ENCODE measurements around the gene FBXO36. TPM values are rescaled to one million over a fixed set of nuclear protein-coding genes. Genes with fewer than 3 reads are reported as not detected.
A peak's percentile ranks its signal among the peaks of the same experiment; 100 is the strongest.

The FBXO36 gene
- total RNA-seq, 1 experiment from 2014 or later, result 3.6 TPM

DNA sequence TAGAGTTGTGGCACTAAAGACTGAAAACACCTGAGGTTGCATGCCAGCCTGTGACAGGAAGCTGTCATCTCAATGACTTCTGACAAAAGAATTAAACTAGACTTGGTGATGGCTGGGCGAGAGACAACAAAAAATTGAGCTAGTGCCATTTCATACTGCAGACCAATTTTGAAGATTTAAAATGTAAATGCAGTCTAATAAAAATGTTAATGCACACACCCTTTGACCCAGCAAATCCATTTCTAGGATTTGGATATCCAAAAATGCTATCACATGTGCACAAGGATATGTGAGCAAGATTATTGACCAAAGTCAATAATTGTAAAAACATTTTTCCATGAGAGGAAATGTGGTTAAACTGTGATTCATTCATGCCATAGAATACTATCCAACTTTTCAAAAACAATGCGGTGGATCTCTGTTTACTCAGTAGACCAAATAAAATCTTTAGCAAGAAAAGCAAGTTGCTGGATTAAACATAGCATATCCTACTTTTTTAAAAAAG, 5.6 kb downstream of the FBXO36 start:
- Histone ChIP-seq H4K20me1 (ENCODE audit: low read length) (no peaks in the 10 kb centered on the region), H3K4me3 (ENCODE audit: low read length) (peak overlapping the region; percentile 56; the same call in 1 of the 2 replicates), H2AFZ (ENCODE audit: low read length) (no peak overlapping the region), H3K9me2 (replicated peaks; ENCODE audit: low read length) (no peaks in the 10 kb centered on the region), H3K27me3 (ENCODE audit: low read length) (no peaks in the 10 kb centered on the region), H3K79me2 (ENCODE audit: low read length) (peaks cover 16% of the 10 kb centered on the region), H3K4me2 (ENCODE audit: low read length) (peak overlapping the region; percentile 82), H3K36me3 (ENCODE audit: low read depth, low read length) (no peaks in the 10 kb centered on the region), H3K27ac (ENCODE audit: low read length) (peak overlapping the region; percentile 83), H3F3A (ENCODE audit: low read length, unreplicated experiment) (peaks cover 15% of the 10 kb centered on the region), H3K9ac (ENCODE audit: low read length) (peak overlapping the region; percentile 41), H3K9me3 (ENCODE audit: low read length) (no peaks in the 10 kb centered on the region), H3K4me1 (ENCODE audit: insufficient read depth, low read length) (peaks cover 48% of the 10 kb centered on the region)
- ChIA-PET POLR2A (ENCODE audit: unreplicated experiment) (interaction anchor here (0.6 to 0.7 kb wide), 2 partner anchors 91 to 132 kb away, joined by 3 to 11 read pairs; no protein-coding TSS in a partner anchor), CTCF (interaction anchor here (1.4 kb wide), 1 partner anchor 147 kb away, joined by 4 read pairs; no protein-coding TSS in a partner anchor)
- intact Hi-C loops (cut with micrococcal nuclease), result loop anchor here (5.0 kb wide), 2 partner anchors 79 to 139 kb away; partner anchors contain the start of gene SLC16A14
- TF ChIP-seq, protein P1, sequence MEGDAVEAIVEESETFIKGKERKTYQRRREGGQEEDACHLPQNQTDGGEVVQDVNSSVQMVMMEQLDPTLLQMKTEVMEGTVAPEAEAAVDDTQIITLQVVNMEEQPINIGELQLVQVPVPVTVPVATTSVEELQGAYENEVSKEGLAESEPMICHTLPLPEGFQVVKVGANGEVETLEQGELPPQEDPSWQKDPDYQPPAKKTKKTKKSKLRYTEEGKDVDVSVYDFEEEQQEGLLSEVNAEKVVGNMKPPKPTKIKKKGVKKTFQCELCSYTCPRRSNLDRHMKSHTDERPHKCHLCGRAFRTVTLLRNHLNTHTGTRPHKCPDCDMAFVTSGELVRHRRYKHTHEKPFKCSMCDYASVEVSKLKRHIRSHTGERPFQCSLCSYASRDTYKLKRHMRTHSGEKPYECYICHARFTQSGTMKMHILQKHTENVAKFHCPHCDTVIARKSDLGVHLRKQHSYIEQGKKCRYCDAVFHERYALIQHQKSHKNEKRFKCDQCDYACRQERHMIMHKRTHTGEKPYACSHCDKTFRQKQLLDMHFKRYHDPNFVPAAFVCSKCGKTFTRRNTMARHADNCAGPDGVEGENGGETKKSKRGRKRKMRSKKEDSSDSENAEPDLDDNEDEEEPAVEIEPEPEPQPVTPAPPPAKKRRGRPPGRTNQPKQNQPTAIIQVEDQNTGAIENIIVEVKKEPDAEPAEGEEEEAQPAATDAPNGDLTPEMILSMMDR (conservative IDR thresholded peaks at IDR 0.05; ENCODE audit: low read depth, low read length), result no peak
- TF ChIP-seq EZH2phosphoT487 (IDR thresholded peaks at IDR 0.05; ENCODE audit: borderline replicate concordance, low read length) (no peak), EZH2 (IDR thresholded peaks at IDR 0.05; ENCODE audit: low read length, unreplicated experiment) (no peak)
- DNase-seq (peak; percentile 93), ATAC-seq (peak; percentile 77)
- BruUV-seq (replicated peaks), result no TSS peak

DNA sequence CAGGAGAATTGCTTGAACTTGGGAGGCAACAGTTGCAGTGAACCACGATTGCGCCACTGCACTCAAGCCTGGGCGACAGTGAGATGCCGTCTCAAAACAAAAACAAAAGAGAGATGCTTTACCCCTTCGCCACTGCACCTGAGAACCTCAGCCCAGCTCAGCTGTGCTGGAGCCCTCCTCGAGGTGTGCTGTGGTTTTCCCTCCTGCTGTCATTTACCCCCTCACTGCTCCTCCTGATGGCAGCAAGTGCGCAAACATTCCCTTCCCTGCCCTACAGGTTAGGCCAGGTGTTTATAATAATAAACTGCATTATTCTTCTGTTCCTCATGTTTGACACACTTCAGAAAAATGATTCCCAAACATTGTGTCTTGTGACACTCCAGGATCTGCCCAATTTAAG, 8.4 kb downstream of the FBXO36 start:
- peak; percentile 16; the same call in 1 of the 2 replicates for ATAC-seq
- ChIA-PET POLR2A (ENCODE audit: unreplicated experiment) (no interaction called here), CTCF (no interaction called here)
- no TSS peak for BruUV-seq (replicated peaks)
- H2AFZ ChIP-seq (ENCODE audit: low read length), result no peak overlapping the region
- H3K27me3 ChIP-seq (ENCODE audit: low read length), result no peaks in the 10 kb centered on the region
- H3F3A ChIP-seq (ENCODE audit: low read length, unreplicated experiment), result peaks cover 15% of the 10 kb centered on the region
- peaks cover 44% of the 10 kb centered on the region for H3K4me1 ChIP-seq (ENCODE audit: insufficient read depth, low read length)
- peak; percentile 80 for DNase-seq
- H3K9ac ChIP-seq (ENCODE audit: low read length), result no peak overlapping the region
- no peaks in the 10 kb centered on the region for H4K20me1 ChIP-seq (ENCODE audit: low read length)
- H3K4me2 ChIP-seq (ENCODE audit: low read length), result peak overlapping the region; percentile 33
- no peaks in the 10 kb centered on the region for H3K36me3 ChIP-seq (ENCODE audit: low read depth, low read length)
- H3K9me2 ChIP-seq (replicated peaks; ENCODE audit: low read length), result no peaks in the 10 kb centered on the region
- TF ChIP-seq, protein P1 (conservative IDR thresholded peaks at IDR 0.05; ENCODE audit: low read depth, low read length), result 0 out of 2 replicates have a peak, but pooled peaks have one; percentile 23
- no peak for TF ChIP-seq EZH2phosphoT487 (IDR thresholded peaks at IDR 0.05; ENCODE audit: borderline replicate concordance, low read length)
- TF ChIP-seq EZH2 (IDR thresholded peaks at IDR 0.05; ENCODE audit: low read length, unreplicated experiment), result no peak
- no peaks in the 10 kb centered on the region for H3K9me3 ChIP-seq (ENCODE audit: low read length)
- no peaks in the 10 kb centered on the region for H3K79me2 ChIP-seq (ENCODE audit: low read length)
- H3K27ac ChIP-seq (ENCODE audit: low read length), result peak overlapping the region; percentile 45
- intact Hi-C loops (cut with micrococcal nuclease), result no loop called here
- no peak overlapping the region for H3K4me3 ChIP-seq (ENCODE audit: low read length)

DNA sequence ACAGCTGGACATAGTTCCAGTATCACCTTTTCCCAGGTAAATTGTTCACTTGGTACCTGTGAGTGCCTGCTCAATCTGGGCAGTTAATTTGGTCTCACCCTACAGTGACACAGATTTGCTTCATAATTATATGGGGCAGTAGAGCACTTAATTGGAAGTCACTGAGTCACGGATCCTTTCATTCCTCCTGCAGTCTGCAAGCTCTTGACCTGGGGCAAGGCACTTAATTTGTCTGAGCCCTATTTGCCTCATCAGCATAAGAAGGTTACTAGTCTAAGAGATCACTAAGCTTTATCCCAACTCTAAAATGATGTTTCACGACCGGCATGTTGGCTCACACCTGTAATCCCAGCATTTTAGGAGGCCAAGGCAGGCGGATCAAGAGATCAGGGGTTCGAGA, 8.9 kb downstream of the FBXO36 start:
- H3K9ac ChIP-seq (ENCODE audit: low read length), result no peak overlapping the region
- no peaks in the 10 kb centered on the region for H4K20me1 ChIP-seq (ENCODE audit: low read length)
- no peak overlapping the region for H3K4me3 ChIP-seq (ENCODE audit: low read length)
- H3K27me3 ChIP-seq (ENCODE audit: low read length), result no peaks in the 10 kb centered on the region
- peak overlapping the region; percentile 33 for H3K4me2 ChIP-seq (ENCODE audit: low read length)
- no peaks in the 10 kb centered on the region for H3K36me3 ChIP-seq (ENCODE audit: low read depth, low read length)
- peaks cover 15% of the 10 kb centered on the region for H3F3A ChIP-seq (ENCODE audit: low read length, unreplicated experiment)
- no TSS peak for BruUV-seq (replicated peaks)
- no peaks in the 10 kb centered on the region for H3K79me2 ChIP-seq (ENCODE audit: low read length)
- H2AFZ ChIP-seq (ENCODE audit: low read length), result no peak overlapping the region
- ATAC-seq, result no peak
- peak overlapping the region; percentile 45 for H3K27ac ChIP-seq (ENCODE audit: low read length)
- intact Hi-C loops (cut with micrococcal nuclease), result no loop called here
- H3K4me1 ChIP-seq (ENCODE audit: insufficient read depth, low read length), result peaks cover 44% of the 10 kb centered on the region
- H3K9me2 ChIP-seq (replicated peaks; ENCODE audit: low read length), result no peaks in the 10 kb centered on the region
- no peak for DNase-seq
- H3K9me3 ChIP-seq (ENCODE audit: low read length), result no peaks in the 10 kb centered on the region
- ChIA-PET POLR2A (ENCODE audit: unreplicated experiment) (no interaction called here), CTCF (interaction anchor here (0.6 kb wide), 1 partner anchor 229 kb away, joined by 3 read pairs; no protein-coding TSS in a partner anchor)
- TF ChIP-seq EZH2phosphoT487 (IDR thresholded peaks at IDR 0.05; ENCODE audit: borderline replicate concordance, low read length) (no peak), EZH2 (IDR thresholded peaks at IDR 0.05; ENCODE audit: low read length, unreplicated experiment) (no peak)
- TF ChIP-seq, protein P1 (conservative IDR thresholded peaks at IDR 0.05; ENCODE audit: low read depth, low read length), result no peak

All from PC-3 (cell line).